NCI-H1092 treated with DMSO at 0.1 percent for 48 hours (cell line): ENCODE measurements around the gene ZNF782.
"Not testable (repeated sequence)": the region's sequence is repeated elsewhere in the genome, so short reads cannot be mapped to it uniquely, and the experiment has no call there.

Experiments
- DNase-seq: peaks from one replicate; lab custom pipeline; 2025; lab: John Stamatoyannopoulos, UW

ZNF782 gene

GRCh38 chr9:96853781-96854650 lies at the start of gene ZNF782:
Gene ZNF782, minus strand, starts transcription at chr9:96854514. Its CDS starts 2,553 bp downstream, at chr9:96851961.
- DNase-seq, result peak; percentile 97

- not testable (repeated sequence) for DNase-seq
Observed at GRCh38 chr9:96900010-96900409, 45.7 kb upstream of the ZNF782 start.

- no peak for DNase-seq
Observed at GRCh38 chr9:96892131-96892530, 37.8 kb upstream of the ZNF782 start.

GRCh38 chr9:96888591-96888990 lies 34.3 kb upstream of the ZNF782 start:
- DNase-seq, result no peak

- no peak for DNase-seq
Observed at GRCh38 chr9:96885424-96885823, 31.1 kb upstream of the ZNF782 start.

- no peak for DNase-seq
Observed at GRCh38 chr9:96884443-96884842, 30.1 kb upstream of the ZNF782 start.

GRCh38 chr9:96883922-96884321 lies 29.6 kb upstream of the ZNF782 start:
- no peak for DNase-seq

- DNase-seq, result no peak
Observed at GRCh38 chr9:96877269-96877668, 23.0 kb upstream of the ZNF782 start.

- peak; percentile 98 for DNase-seq
Observed at GRCh38 chr9:96875461-96876142, 21.3 kb upstream of the ZNF782 start.

- no peak for DNase-seq
Observed at GRCh38 chr9:96874947-96875460, 20.7 kb upstream of the ZNF782 start.

- DNase-seq, result no peak
Observed at GRCh38 chr9:96874201-96874785, 20.0 kb upstream of the ZNF782 start.

GRCh38 chr9:96871176-96871575 lies 16.9 kb upstream of the ZNF782 start:
- DNase-seq, result no peak

GRCh38 chr9:96868709-96869108 lies 14.4 kb upstream of the ZNF782 start:
- no peak for DNase-seq

- no peak for DNase-seq
Observed at GRCh38 chr9:96867079-96867804, 12.9 kb upstream of the ZNF782 start.

- not testable (repeated sequence) for DNase-seq
Observed at GRCh38 chr9:96865240-96865639, 10.9 kb upstream of the ZNF782 start.

GRCh38 chr9:96859461-96860198 lies 5.3 kb upstream of the ZNF782 start:
- no peak for DNase-seq

- DNase-seq, result no peak
Observed at GRCh38 chr9:96858670-96859069, 4.4 kb upstream of the ZNF782 start.

- DNase-seq, result no peak
Observed at GRCh38 chr9:96858018-96858573, 3.8 kb upstream of the ZNF782 start.

- DNase-seq, result peak; percentile 47
Observed at GRCh38 chr9:96856363-96857286, 2.3 kb upstream of the ZNF782 start.
